Head of caudate nucleus (tissue), 42 donors: ENCODE data around the gene POLR1A.

Experiments used
- DNase-seq, 42 donors: peaks; one replicate each; pipeline versions ENCODE4 v3.0.0 to v3.0.0-alpha.2; 2020 to 2021; ENCODE audit warnings: mixed read lengths in 7 of 42
- intact Hi-C: fragments of 100-400 bp; cut with DNase I; formaldehyde crosslinking; loops from one replicate; pipeline ENCODE4 v1.15.0; 2022

Gene POLR1A

DNA sequence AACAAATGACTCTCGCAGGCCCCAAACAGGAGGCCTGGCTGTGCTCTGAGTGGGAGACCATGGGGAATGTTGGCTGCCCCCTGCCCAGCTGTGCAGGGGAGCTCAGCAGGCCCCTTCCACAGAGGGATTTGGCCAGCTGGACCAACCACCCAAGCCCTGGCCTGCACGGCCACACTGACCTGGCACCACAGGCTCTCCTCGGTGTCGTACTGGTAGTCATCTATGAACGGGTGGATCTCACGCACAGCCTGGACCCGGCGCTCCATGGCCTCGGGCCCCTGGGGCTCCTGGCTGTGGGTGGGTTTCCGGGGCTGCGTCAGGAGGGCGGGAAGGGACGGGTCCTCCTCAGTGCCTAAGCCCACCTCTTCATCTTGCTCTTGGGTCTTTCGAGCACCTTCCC lies 74.5 kb downstream of the POLR1A start:
- peak in 1 of 42 donors; percentile 5 for DNase-seq
- intact Hi-C loops: no loop called here

DNA sequence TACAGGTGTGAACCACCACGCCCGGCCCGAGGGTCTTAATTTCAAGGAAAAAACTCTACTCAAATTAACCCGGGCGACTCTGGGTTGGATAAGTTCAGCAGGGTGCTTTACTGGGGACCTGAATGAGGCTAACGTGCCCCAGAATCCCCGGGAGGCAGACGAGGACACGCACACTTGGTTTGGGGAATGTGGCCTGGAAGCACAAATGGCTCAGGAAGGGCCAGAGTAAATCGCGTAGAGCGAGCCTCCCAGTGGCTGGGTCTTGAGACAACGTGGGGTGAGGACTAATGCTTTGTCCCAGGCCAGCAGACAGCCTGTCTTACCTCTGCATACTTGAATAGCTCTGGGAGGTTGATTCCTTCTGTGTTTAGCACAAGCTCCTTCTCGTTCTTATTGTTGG lies 75.8 kb downstream of the POLR1A start:
- intact Hi-C loops: no loop called here
- peak in 1 of 42 donors; percentile 4 for DNase-seq

DNA sequence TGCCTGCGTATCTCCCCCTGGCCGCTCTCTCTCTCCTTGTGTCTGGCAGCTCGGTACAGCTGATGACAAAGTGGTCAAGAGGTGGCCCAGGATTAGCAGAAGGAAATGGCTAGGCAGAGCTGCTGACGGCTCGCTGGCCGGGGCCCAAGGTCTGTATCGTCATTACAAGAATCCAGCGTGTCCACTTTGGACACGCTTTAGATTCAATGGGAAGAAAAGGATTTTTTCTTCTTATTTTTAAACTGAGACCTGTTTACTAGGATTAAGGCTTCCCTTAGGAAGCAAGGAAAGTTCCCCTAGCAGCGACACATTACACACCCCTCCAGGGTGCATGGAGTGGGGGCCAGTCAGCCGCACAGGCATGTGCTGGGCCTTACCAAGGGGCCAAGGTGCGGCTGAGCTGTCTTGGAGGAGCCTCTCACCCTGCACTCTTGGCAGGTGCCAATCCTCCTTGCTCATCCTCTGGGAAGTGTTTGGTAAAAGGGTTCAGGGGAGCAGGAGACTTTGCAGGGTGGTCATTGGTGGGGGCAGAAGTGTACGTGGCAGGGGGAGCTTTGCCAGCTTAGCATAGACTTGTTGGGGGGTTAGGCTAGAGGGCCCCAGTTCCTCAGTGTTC lies 76.8 kb downstream of the POLR1A start:
- DNase-seq: peak in 9 of 42 donors; percentile 23 to 56 (median 50)
- intact Hi-C loops: no loop called here

DNA sequence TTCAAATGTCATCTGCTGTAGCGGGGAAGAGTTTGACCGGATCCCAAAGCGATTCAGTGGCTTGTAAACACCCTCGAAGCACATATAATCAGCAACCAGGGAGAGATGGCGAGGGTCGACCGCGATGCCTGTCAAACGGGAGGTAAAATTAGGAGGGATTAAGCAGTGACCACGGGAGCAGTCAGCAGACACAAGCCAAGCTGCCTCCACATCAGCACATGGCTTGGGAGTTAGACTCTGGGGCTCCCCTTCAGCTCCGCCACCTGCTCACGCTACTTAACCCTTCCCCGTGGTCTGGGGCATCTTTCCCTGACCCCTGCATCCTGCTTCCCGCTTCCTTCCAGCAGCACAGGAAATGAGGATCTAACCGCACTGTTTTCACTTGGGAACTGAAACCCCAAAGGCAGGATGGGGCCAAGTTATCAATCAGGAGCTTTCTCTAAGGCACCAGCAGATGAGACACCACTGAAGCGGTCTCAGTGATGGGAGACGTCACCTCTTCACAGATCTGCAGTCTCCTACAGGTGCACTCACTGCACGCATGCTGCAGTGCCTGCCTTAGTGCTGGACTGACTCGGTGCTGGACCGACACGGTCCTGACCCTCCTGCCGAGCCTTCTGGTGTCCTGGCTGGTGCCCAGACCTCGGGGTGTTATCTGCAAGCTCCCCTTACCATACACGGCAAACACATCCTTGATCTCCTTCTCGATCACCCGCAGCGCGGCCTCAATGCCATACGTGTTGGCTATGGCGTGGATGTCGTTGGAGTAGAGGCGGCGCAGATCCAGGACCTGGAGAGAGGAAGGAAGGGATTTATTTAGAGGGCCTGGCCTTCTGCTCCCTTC lies 77.5 kb downstream of the POLR1A start:
- DNase-seq: peak in 3 of 42 donors; percentile 14 to 24 (median 17)

DNA sequence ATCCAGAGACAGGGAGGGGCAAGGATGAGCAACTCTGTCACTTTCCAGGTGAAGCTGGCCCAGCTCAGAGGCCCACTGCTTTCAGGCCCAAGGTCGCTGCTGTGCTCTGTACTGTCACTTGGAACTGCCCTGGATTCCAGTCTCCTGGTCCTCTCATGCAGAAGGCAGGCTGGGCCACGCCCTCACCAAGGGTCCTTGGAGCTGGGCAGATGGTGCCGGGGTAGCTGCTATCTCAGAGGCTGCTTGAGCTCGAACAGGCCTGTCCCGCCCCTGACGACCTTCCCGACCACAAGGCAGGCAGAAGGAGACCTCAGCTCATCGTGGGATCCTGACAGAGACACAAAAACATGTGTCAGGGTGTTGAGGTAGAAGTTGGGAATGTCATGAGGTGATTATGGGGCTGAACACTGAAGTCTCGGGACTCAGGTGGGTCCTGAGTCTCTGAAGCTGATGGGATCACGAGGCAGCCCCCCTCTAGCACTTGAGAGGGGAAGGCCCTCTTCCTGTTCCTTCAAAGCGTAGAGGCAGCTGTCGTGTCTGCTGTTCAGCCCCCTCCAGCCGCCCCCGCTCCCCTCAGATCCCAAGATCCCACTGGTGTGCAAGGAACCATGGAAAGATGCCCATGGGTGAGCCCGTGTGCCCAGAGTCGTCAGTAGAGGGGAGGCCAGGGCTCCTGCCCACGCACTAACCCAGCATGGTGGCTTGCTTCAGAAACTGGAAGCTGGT lies 78.3 kb downstream of the POLR1A start:
- intact Hi-C loops: no loop called here
- DNase-seq: peak in 3 of 42 donors; percentile 4 to 23 (median 10)

More for the DNA sequence above, 77.5 kb downstream of the POLR1A start:
- intact Hi-C loops: no loop called here

DNA sequence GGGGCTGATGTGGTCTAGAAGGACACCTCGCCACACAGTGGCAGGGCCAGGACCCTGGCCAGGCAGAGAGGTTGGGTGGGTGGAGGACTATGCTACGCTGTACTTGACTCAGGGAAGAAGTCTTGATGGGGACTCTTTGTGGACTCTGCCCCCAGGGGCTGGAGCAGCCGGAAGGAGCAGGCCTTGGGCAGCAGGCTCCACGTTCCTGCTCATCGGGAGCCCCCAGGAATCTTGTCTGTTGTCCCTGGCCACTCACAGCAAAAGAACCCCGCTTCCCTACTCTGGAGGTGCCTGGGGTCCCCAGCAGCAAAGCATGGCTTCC lies 79.0 kb downstream of the POLR1A start:
- DNase-seq: peak in 2 of 42 donors; percentile 5 to 27
- intact Hi-C loops: no loop called here

DNA sequence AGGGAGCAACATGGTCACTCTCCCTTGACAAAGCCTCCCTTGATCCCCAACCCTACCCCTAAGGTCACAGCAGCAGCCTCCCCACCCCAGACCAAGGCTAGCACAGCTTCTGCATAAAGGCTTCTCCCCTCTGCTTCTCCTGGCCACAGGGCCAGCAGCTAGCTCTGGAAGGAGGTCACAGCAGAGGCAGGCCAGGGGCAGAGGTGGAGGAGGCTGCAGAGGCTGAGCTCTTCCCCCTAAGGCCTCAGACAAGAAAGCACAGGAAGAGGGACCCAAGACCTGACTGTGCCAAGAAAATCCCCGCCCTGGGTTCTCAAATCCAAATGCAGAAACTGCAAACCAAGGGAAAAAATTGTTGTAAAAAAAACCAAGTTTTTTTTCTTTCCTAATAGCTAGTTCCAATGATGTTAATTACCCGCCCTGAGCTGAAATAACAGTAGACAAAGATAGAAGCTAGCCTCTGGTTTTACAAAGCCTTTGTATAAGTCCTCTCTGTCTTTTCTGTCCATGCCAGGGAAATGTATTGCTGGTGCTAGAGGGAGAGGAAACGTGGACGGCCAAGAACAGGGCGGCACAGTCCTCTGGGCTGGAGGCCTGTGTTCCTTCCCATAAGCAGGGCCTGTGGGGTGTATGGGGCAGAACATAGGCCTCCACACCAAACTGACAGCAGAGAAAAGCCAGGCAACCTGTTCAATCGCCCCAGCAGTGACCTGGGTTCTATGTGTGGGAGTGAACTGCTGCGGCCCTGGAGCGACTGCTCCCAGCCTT lies 79.5 kb downstream of the POLR1A start:
- DNase-seq: peak in 5 of 42 donors; percentile 6 to 28 (median 22)
- intact Hi-C loops: no loop called here

DNA sequence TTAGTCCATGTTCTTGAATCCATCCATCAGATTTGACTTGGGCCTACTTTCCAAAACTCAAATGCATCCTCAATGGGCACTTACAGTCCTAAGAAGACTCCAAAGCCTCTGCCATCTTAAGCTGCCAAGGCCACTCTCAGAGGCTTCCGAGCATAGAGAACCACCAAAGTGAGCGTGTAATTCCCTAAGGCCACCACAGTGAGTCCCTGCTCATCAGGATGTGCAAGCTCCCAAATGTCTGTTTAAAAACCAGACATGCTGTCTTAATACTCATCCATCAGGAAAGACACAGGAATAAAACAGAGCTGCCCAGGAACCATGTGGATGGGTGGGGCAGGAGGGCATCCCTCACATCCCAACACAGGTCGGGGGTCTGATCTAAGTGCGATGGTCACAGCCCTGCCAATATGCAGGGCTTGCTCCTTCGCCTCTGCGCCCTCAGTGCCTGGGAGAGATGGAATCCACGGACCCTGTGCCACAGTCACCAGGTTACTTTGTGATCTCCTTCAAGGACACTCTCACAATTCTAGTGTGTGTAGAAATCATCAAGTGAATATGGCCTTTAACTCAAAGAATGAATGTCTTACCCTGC lies 80.4 kb downstream of the POLR1A start:
- DNase-seq: peak in 4 of 42 donors; percentile 9 to 35 (median 18)
- intact Hi-C loops: no loop called here

DNA sequence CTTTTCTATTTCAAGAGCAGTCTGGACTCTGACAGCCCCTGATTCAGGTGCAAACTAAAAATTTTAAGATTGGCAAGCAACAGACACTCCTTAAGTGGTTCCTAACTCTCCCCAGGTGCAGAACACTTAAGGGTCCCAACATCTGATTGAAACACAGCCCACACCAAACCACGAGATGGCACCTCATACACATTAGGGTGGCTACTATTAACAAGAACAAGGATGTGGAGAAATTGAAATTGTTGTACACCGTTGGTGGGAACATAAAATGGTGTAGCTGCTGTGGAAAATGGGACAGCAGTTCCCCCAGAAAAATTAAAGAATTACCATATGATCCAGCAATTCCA lies 82.3 kb downstream of the POLR1A start:
- intact Hi-C loops: no loop called here
- peak in 1 of 42 donors; percentile 2 for DNase-seq

DNA sequence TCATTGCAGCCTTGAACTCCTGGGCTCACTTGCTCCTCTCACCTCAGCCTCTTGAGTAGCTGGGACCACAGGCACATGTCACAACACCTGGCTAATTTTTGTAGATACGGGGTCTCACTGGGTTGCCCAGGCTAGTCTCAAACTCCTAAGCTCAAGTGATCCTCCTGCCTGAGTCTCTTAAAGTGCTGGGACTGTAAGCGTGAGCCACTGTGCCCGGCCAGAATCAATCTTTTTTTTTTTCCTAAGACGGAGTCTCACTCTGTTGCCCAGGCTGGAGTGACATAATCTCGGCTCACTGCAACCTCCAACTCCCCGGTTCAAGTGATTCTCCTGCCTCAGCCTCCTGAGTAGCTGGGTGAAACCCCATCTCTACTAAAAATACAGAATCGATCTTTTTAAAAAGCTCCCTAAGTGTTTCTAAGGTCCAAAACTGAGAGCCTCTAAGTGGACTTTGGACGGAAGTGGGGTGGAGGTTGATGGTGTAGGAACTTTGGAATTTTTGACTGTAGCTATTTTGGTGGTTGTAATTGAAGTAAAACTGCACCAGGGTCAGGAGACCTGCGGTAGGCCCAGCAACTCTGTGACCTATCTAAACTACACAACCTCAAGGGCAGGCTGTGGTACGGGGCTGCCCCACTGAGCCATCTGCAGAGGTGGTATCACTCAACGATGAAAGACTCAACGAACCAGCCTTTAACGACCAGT lies 82.9 kb downstream of the POLR1A start:
- intact Hi-C loops: no loop called here
- DNase-seq: peak in 4 of 42 donors; percentile 3 to 23 (median 10)

DNA sequence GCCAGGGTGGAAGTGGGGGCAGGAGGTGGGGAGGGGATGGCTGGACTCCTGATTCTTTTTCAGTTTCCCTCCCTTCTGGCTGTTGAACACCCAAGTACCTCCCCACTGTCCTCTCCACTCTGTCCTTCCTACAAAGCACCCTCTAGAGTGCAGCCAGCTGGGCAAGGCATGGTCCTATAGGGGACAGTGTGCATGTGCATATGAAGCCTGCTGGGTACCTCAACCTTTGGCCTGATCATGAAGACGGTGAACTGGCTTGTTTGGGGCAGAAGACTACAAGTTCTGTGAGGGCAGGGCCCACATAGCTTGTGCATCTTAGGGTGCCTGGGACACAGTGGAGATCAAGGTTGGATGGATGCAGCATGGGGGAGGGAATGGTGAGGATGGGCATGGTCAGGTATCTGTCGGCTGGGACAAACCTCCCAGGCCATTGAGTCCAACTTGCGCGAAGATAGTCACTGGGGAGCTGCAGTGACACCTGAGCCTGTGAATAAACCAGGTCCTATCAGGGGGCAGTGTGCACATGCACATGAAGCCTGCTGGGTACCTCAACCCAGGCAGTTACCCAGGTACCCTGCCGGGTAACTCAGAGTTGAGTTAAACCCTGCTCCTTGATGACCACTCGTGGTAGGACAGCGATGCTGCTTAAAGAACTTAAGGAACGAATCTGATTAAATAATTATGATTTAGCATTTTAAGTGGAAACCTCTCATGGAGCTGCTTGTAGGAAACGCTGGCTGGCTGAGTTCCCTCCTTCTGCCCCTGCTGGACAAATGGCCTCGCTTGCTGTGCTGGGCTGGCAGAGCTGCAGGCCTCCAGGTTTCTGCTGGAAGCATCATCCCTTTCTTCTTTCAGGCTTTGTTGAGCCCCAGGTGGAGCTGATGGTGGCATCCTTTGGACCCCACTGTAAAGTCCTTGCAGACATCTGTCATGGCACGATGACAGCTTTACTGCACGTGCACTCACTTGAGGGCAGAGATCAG lies 84.0 kb downstream of the POLR1A start:
- intact Hi-C loops: no loop called here
- peak in 12 of 42 donors; percentile 13 to 76 (median 48) for DNase-seq

DNA sequence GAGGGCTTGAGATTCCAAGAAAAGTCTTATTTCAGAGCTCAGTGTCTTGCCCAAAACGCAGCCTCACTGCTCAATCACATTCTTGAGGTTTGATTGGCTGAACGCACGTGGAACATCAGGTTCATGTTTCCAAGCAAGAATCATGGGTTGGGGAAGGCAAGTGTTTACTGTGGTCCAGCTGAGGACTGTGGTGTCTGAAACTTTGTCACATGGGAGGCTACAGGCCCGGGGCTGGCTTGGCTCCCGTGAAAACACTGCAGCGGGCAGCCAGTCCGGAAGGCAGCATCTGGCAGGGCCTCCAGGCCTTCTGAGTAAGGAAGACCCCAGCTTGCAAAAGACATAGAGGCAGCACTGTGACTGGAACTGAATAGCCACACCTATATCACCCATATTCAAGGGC lies 84.7 kb downstream of the POLR1A start:
- peak; percentile 44 to 91 (median 80) for DNase-seq
- intact Hi-C loops: no loop called here

DNA sequence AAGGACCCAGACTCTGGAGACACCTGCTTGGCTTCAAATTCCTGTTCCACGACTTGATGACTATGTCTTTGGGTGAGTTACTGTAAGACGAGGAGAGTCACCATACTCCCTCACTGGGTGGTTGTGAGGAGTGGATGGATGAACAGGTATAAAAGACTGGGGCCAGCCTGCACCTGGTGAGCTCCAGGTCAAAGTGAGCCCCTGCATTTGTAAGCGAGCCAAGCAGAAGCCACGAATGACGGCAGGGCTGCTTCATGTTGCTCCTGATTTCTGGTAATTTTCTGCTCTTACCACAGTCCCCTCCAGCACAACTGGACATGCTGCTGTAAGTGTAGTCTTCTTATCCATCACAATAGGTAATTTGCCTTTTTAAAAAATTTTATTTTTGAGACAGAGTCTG lies 86.6 kb downstream of the POLR1A start:
- DNase-seq: peak in 6 of 42 donors; percentile 4 to 20 (median 9)
- intact Hi-C loops: no loop called here

DNA sequence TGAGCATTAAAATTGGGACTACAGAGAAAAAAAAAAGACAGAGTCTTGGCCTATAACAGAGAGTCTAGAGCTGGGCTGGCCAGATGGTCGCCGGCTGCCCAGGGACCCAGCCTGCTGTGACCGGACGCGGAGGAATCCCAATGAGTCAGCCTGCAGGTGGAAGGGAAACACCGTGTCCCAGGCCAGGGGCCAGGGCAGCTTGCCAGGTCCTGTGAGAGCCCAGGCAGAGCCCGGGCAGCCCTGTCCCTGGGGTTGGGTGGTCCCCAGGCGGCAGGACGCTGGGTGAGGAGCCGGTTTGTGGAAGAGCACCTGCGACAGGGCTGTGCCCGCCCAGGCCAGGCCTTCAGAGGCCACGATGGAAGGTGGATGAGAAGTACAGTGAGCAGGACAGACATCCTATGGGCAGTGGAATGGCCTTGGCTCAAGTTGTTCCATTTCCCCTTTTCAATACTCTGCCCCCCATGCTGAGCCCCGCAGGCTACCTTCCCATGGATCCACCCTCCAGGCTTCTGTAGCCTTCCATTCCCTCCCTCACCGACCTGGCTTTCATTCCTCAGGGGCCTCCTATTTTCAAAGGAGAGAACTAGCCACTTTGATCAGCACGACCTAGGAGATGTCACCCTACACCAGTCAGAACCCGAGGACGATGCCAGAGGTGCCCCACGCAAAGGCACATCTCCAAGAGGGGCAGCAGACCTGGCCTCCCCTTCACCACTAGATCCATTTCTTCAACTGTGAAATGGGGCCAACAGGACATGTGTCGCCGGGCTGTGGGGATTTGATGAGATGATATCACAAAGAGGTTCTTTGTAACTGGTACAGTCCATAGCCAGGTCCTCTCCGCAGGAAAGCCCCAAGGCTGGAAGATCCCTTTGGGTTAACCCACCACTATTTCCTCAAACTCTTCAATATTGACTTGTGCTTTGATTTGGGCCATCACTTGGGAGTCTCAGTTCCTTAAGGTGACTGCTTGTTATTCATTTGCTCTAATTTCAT lies 87.5 kb downstream of the POLR1A start:
- DNase-seq: peak in 19 of 42 donors; percentile 10 to 70 (median 35)
- intact Hi-C loops: no loop called here

DNA sequence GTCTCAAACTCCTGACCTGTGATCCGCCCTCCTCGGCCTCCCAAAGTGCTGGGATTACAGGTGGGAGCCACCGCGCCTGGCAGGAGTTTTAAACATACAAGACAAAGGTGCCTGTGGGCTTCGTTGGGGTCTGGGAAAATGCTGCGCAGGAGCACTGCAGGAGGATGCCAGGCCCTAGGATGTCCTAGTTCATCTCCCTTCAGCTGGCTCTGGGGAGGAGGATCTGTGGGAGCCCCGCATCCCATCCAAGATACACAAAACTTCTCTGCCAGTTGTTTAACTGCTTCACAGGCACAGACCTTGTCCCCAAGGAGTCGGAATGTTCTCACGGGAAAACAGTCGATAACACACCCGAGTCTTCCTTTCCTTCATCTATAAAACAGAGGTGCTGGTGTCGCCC lies 89.1 kb downstream of the POLR1A start:
- intact Hi-C loops: no loop called here
- peak in 6 of 42 donors; percentile 2 to 18 (median 10) for DNase-seq

DNA sequence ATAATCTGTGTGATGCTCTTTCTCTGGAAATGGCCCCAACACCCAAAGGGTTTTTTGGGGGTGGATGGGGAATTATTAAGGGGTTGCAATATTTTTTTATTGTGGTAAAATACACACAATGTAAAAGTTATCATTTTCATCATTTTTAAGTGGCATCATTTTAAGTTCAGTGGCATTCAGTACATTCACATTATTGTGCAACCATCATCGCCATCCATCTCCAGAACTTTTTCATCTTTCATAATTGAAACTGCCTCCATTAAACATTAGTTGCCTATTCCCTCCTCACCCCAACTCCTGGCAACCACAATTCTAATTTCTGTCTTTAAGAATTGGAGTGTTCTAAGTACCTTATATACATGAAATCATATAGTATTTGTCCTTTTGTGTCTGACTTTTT lies 90.0 kb downstream of the POLR1A start:
- intact Hi-C loops: no loop called here
- DNase-seq: no peak
